HepG2 (cell line): ENCODE measurements around the gene FYB2.

ENCODE experiments used
- ARNTL ChIP-seq: sonication (generic); formaldehyde crosslinking; IDR thresholded peaks from 2 replicates; pipeline ENCODE4 v1.4.0; 2020; ENCODE audit warnings: mild to moderate bottlenecking, missing genetic modification reagents
- CREB1 ChIP-seq, 2 experiments: fragments of 450-650 bp in 1 of 2; IDR thresholded peaks; 2 replicates each; pipeline ENCODE4 v1.6.1; 2016 to 2017; ENCODE audit warnings: control low read depth in 1 of 2, mild to moderate bottlenecking in 1 of 2, missing compliant biosample characterization in 1 of 2, missing genetic modification characterization in 1 of 2
- CTCF ChIP-seq: sonication (generic); formaldehyde crosslinking; IDR thresholded peaks from 2 replicates; pipeline ENCODE4 v1.5.0; 2020; ENCODE audit warnings: mild to moderate bottlenecking, missing genetic modification reagents, moderate library complexity
- FIP1L1 ChIP-seq: fragments of 200-400 bp; formaldehyde crosslinking; IDR thresholded peaks from 2 replicates; pipeline ENCODE4 v1.6.1; 2018; ENCODE audit warnings: low read depth, mild to moderate bottlenecking, low read length, moderate library complexity, borderline replicate concordance; ENCODE audit not compliant: insufficient read depth
- GLMP ChIP-seq: sonication (generic); formaldehyde crosslinking; IDR thresholded peaks from 2 replicates; pipeline ENCODE4 v1.9.0; 2021; ENCODE audit warnings: missing genetic modification reagents, mild to moderate bottlenecking, borderline replicate concordance
- HDAC6 ChIP-seq: fragments of 200-600 bp; sonication (generic); IDR thresholded peaks from 2 replicates; pipeline ENCODE4 v1.7.0; 2017; ENCODE audit warnings: mild to moderate bottlenecking, antibody characterized with exemption, low read length, low read depth
- JUN ChIP-seq: sonication (generic); formaldehyde crosslinking; IDR thresholded peaks from 2 replicates; pipeline ENCODE4 v1.4.0; 2020; ENCODE audit warnings: mild to moderate bottlenecking, missing genetic modification reagents
- MZF1 ChIP-seq: sonication (generic); formaldehyde crosslinking; IDR thresholded peaks from 2 replicates; pipeline ENCODE4 v1.8.1; 2023; ENCODE audit warnings: mild to moderate bottlenecking, missing genetic modification reagents, borderline replicate concordance
- NFRKB ChIP-seq: fragments of 450-650 bp; IDR thresholded peaks from 2 replicates; pipeline ENCODE4 v1.6.1; 2017
- POLR2AphosphoS5 ChIP-seq: IDR thresholded peaks from 2 replicates; pipeline ENCODE4 v1.6.1; 2012; ENCODE audit warnings: low read depth, low read length
- RNF2 ChIP-seq: fragments of 450-650 bp; conservative IDR thresholded peaks from 2 replicates; pipeline ENCODE4 v1.6.1; 2016; ENCODE audit warnings: low read depth
- SIN3A ChIP-seq: IDR thresholded peaks from 2 replicates; pipeline ENCODE4 v1.6.1; 2011; ENCODE audit warnings: low read depth, mild to moderate bottlenecking, control low read depth, low read length, borderline replicate concordance
- ZNF430 ChIP-seq: sonication (generic); formaldehyde crosslinking; IDR thresholded peaks from 2 replicates; pipeline ENCODE4 v1.9.0; 2021; ENCODE audit warnings: mild to moderate bottlenecking, missing genetic modification reagents
- ZNF747 ChIP-seq: sonication (generic); formaldehyde crosslinking; IDR thresholded peaks from 2 replicates; pipeline ENCODE4 v1.8.1; 2023; ENCODE audit warnings: missing genetic modification reagents, mild to moderate bottlenecking, borderline replicate concordance

- TF ChIP-seq JUN (no peak), MZF1 (CRISPR knock-in tag) (no peak), FIP1L1 (no peak), ZNF430 (CRISPR knock-in tag) (no peak), POLR2AphosphoS5 (no peak), NFRKB (no peak), ARNTL (CRISPR knock-in tag) (no peak), HDAC6 (no peak), CTCF (CRISPR knock-in tag) (no peak), CREB1 (IDR thresholded peaks at IDR 0.05) (no peak), CREB1 (CRISPR knock-in tag; IDR thresholded peaks at IDR 0.05) (no peak), RNF2 (no peak), ZNF747 (CRISPR knock-in tag) (no peak), SIN3A (no peak), GLMP (CRISPR knock-in tag) (no peak)
Observed at GRCh38 chr1:56821462-56821797, 2.2 kb upstream of the FYB2 start.
